Measurements from ENCODE around the gene KIRREL1. TPM values are rescaled to one million over a fixed set of nuclear protein-coding genes. Genes with fewer than 3 reads are reported as not detected.

The KIRREL1 gene
- total RNA-seq, 1 donor from 2014 or later: 40.8 TPM

DNA sequence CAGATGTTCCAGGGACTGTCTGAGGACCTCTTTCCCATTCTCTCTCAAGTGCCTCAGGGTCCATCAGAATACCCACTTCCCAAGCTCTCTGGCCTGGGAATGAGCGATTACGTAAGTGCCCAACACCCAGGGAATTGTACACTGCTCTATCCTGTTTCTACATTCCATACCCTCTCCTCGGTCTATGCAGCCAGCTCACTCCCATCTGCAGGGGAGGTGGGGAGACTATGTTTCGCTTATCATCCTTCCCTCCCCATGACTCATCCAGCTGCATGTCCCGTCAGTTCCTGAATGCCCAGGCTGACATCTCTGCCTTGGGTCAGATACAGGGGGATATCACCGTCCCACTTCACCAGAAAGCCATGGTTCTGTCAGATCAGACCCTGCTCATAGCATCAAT lies 152.7 kb downstream of the KIRREL1 start:
- Histone ChIP-seq H3K27ac (no peak overlapping the region), H3K27me3 (no peaks in the 10 kb centered on the region)
- ATAC-seq: no peak

DNA sequence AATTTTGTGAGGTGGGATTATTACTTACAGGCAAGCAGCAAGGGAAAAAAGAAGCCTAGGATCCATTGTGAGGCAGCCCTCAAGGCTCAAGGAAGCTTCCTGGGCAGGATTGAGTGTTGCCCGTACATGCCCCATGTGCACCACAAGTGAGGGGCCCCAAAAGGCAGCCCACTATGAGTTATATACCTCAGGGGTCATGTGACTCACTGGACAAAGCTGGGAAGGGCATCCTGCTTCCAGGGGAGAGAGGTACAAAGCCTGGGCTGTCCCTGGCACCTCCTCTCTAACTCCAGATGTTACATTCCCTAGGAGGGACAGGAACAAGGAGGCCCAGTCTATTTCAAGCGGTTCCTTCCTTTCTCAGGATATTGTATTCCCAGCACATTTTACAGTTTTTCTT lies 153.3 kb downstream of the KIRREL1 start:
- DNase-seq (no peak), ATAC-seq (no peak)
- Histone ChIP-seq H3K27ac (no peak overlapping the region), H3K4me3 (no peak overlapping the region), H3K9me3 (no peaks in the 10 kb centered on the region), H3K36me3 (no peaks in the 10 kb centered on the region), H3K4me1 (peaks cover 18% of the 10 kb centered on the region), H3K27me3 (no peaks in the 10 kb centered on the region)
- TF ChIP-seq, protein P1, sequence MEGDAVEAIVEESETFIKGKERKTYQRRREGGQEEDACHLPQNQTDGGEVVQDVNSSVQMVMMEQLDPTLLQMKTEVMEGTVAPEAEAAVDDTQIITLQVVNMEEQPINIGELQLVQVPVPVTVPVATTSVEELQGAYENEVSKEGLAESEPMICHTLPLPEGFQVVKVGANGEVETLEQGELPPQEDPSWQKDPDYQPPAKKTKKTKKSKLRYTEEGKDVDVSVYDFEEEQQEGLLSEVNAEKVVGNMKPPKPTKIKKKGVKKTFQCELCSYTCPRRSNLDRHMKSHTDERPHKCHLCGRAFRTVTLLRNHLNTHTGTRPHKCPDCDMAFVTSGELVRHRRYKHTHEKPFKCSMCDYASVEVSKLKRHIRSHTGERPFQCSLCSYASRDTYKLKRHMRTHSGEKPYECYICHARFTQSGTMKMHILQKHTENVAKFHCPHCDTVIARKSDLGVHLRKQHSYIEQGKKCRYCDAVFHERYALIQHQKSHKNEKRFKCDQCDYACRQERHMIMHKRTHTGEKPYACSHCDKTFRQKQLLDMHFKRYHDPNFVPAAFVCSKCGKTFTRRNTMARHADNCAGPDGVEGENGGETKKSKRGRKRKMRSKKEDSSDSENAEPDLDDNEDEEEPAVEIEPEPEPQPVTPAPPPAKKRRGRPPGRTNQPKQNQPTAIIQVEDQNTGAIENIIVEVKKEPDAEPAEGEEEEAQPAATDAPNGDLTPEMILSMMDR (IDR thresholded peaks at IDR 0.05): no peak
- intact Hi-C loops (cut with DNase I): no loop called here

More for the DNA sequence above, 152.7 kb downstream of the KIRREL1 start:
- TF ChIP-seq, protein P1 (IDR thresholded peaks at IDR 0.05): no peak
- no peak for DNase-seq
- H3K4me3 ChIP-seq: no peak overlapping the region
- no peaks in the 10 kb centered on the region for H3K36me3 ChIP-seq
- intact Hi-C loops (cut with DNase I): no loop called here
- H3K9me3 ChIP-seq: no peaks in the 10 kb centered on the region
- H3K4me1 ChIP-seq: peaks cover 18% of the 10 kb centered on the region

DNA sequence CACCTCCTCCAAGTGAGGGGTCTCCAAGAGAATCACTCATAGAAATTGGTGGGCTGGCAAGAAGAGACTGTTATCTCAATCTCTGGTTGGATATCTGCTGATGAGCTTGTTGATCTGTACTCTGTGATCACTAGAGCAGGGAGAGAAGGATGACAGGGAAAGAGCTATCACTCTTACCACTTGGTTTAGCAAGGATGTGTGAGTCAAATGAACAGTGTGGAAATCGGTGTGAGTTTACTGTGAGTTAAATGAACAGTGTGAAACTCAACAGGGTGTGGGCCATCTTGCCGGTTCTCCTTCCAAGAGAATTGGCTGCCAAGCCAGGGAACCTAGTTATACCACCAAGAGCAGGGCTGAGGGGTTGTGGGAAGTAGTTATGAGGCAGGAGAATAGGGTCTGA lies 154.0 kb downstream of the KIRREL1 start:
- TF ChIP-seq, protein P1 (IDR thresholded peaks at IDR 0.05): no peak
- no peaks in the 10 kb centered on the region for H3K36me3 ChIP-seq
- DNase-seq: no peak
- H3K27me3 ChIP-seq: no peaks in the 10 kb centered on the region
- H3K9me3 ChIP-seq: no peaks in the 10 kb centered on the region
- no peak overlapping the region for H3K27ac ChIP-seq
- intact Hi-C loops (cut with DNase I): no loop called here
- peaks cover 18% of the 10 kb centered on the region for H3K4me1 ChIP-seq
- H3K4me3 ChIP-seq: no peak overlapping the region
- no peak for ATAC-seq

DNA sequence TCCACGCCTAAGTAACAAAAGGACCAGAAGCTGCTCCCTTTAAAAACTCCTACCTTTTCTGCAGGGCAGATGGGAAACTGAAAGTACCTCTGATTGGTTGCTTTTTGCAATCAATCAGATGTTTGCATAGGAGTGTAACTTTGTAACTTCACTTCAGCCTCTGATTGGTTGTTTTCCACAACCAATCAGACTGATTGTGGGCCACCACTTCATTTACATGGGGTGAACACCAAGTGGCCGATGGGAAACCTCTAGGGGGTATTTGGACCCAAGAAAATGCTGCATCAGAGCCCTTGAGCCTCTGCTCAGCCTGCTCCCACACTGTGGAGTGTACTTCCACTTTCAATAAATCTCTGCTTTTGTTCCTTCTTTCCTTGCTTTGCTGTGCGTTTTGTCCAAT lies 154.4 kb downstream of the KIRREL1 start:
- no peaks in the 10 kb centered on the region for H3K27me3 ChIP-seq
- ATAC-seq: peak; percentile 19
- intact Hi-C loops (cut with DNase I): no loop called here
- TF ChIP-seq, protein P1 (IDR thresholded peaks at IDR 0.05): no peak
- H3K27ac ChIP-seq: peak overlapping the region; percentile 76
- no peaks in the 10 kb centered on the region for H3K36me3 ChIP-seq
- no peak overlapping the region for H3K4me3 ChIP-seq
- peaks cover 18% of the 10 kb centered on the region for H3K4me1 ChIP-seq
- no peak for DNase-seq
- no peaks in the 10 kb centered on the region for H3K9me3 ChIP-seq

DNA sequence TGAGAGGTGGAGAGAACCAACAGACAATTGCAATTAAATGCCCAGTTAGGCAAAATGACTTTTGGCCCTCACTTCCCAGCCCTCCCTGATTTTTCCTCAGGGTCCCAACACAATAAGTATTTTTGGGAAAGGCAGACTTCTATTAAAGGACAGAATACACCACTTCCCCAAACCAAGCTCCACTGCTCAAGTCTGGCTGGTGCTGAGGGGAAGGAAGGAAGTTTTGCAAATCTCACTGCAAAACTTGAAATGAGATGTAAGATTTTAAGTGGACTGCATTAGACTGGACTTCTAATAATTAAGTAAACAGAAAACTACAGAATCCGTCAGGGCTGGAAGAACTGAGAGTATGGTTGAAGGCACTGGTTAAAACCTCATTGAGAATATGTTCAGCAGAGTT lies 155.0 kb downstream of the KIRREL1 start:
- H3K9me3 ChIP-seq: no peaks in the 10 kb centered on the region
- peak overlapping the region; percentile 76 for H3K27ac ChIP-seq
- DNase-seq (no peak), ATAC-seq (peak; percentile 21)
- peaks cover 18% of the 10 kb centered on the region for H3K4me1 ChIP-seq
- H3K36me3 ChIP-seq: no peaks in the 10 kb centered on the region
- intact Hi-C loops (cut with DNase I): no loop called here
- TF ChIP-seq, protein P1 (IDR thresholded peaks at IDR 0.05): no peak
- H3K4me3 ChIP-seq: no peak overlapping the region
- no peaks in the 10 kb centered on the region for H3K27me3 ChIP-seq

DNA sequence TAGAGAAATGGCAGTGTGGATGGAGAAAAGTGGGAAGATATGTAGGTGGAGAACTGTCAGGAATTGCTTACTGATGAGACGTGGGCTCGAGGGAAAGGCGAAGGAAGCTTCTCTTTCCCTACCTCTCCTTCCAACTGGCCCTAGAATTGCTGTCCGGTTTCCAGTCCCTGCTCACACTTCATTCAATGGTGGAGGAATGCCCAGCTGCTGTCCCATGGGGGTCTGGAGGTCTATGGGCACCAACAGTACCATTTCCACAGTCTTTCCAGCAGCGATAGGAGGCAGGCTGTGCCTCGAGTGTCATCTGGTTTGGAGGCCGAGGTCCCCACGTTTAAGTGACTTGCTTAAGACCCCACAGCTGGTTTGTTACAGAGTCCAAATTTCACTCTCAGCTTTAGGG lies 155.7 kb downstream of the KIRREL1 start:
- peaks cover 18% of the 10 kb centered on the region for H3K4me1 ChIP-seq
- TF ChIP-seq, protein P1 (IDR thresholded peaks at IDR 0.05): no peak
- no peaks in the 10 kb centered on the region for H3K9me3 ChIP-seq
- intact Hi-C loops (cut with DNase I): no loop called here
- ATAC-seq (no peak), DNase-seq (no peak)
- H3K27me3 ChIP-seq: no peaks in the 10 kb centered on the region
- peak overlapping the region; percentile 76 for H3K27ac ChIP-seq
- H3K36me3 ChIP-seq: no peaks in the 10 kb centered on the region
- H3K4me3 ChIP-seq: peak overlapping the region; percentile 45

Measured in upper lobe of right lung (tissue), 1 donor.